HG02870 (cell line): ENCODE data around the gene ARHGAP1.

Experiments used
- ATAC-seq: cut with Tn5 transposase; IDR thresholded peaks from one replicate; pipeline ENCODE4 v1.9.1; 2021; ENCODE audit warnings: mild to moderate bottlenecking, moderate library complexity; ENCODE audit not compliant: unreplicated experiment

ARHGAP1 gene

GRCh38 chr11:46643531-46643930 lies 56.9 kb downstream of the ARHGAP1 start:
- no peak for ATAC-seq

GRCh38 chr11:46642627-46643335 lies 57.6 kb downstream of the ARHGAP1 start:
- ATAC-seq: no peak

- ATAC-seq: no peak
Observed at GRCh38 chr11:46641639-46642038, 58.8 kb downstream of the ARHGAP1 start.

- no peak for ATAC-seq
Observed at GRCh38 chr11:46640036-46640788, 60.2 kb downstream of the ARHGAP1 start.

- no peak for ATAC-seq
Observed at GRCh38 chr11:46639197-46639839, 61.1 kb downstream of the ARHGAP1 start.

- ATAC-seq: no peak
Observed at GRCh38 chr11:46637546-46637945, 62.9 kb downstream of the ARHGAP1 start.

GRCh38 chr11:46635557-46636139 lies 64.8 kb downstream of the ARHGAP1 start:
- ATAC-seq: no peak

GRCh38 chr11:46633291-46634217 lies 66.9 kb downstream of the ARHGAP1 start:
- ATAC-seq: no peak

GRCh38 chr11:46632502-46632901 lies 67.9 kb downstream of the ARHGAP1 start:
- no peak for ATAC-seq

GRCh38 chr11:46631676-46632075 lies 68.7 kb downstream of the ARHGAP1 start:
- no peak for ATAC-seq

GRCh38 chr11:46630237-46630636 lies 70.2 kb downstream of the ARHGAP1 start:
- ATAC-seq: no peak

GRCh38 chr11:46628961-46629360 lies 71.5 kb downstream of the ARHGAP1 start:
- ATAC-seq: no peak
